ENCODE data around the gene PPP5C. TPM values are rescaled to one million over a fixed set of nuclear protein-coding genes. Genes with fewer than 3 reads are reported as not detected.

PPP5C gene
- total RNA-seq, 1 experiment from 2014 or later = 124 TPM

- CTCF ChIA-PET = no interaction called here
- BruUV-seq (replicated peaks) = no TSS peak
- TF ChIP-seq, protein P1, sequence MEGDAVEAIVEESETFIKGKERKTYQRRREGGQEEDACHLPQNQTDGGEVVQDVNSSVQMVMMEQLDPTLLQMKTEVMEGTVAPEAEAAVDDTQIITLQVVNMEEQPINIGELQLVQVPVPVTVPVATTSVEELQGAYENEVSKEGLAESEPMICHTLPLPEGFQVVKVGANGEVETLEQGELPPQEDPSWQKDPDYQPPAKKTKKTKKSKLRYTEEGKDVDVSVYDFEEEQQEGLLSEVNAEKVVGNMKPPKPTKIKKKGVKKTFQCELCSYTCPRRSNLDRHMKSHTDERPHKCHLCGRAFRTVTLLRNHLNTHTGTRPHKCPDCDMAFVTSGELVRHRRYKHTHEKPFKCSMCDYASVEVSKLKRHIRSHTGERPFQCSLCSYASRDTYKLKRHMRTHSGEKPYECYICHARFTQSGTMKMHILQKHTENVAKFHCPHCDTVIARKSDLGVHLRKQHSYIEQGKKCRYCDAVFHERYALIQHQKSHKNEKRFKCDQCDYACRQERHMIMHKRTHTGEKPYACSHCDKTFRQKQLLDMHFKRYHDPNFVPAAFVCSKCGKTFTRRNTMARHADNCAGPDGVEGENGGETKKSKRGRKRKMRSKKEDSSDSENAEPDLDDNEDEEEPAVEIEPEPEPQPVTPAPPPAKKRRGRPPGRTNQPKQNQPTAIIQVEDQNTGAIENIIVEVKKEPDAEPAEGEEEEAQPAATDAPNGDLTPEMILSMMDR (IDR thresholded peaks at IDR 0.05; ENCODE audit: unreplicated experiment) = no peak
- H3K27me3 Mint-ChIP-seq (ENCODE audit: unreplicated experiment) = no peaks in the 10 kb centered on the region
- DNase-seq = no peak
- H3K4me1 Mint-ChIP-seq (ENCODE audit: low read depth, unreplicated experiment) = peaks cover 55% of the 10 kb centered on the region
- peaks cover 16% of the 10 kb centered on the region for H3K36me3 Mint-ChIP-seq (ENCODE audit: insufficient read depth, unreplicated experiment)
- no peaks in the 10 kb centered on the region for H3K9me3 Mint-ChIP-seq (ENCODE audit: low read depth, unreplicated experiment)
- no peak overlapping the region for H3K4me3 Mint-ChIP-seq (ENCODE audit: low read depth, unreplicated experiment)
- H3K27ac Mint-ChIP-seq (ENCODE audit: unreplicated experiment) = no peak overlapping the region
- intact Hi-C loops (cut with micrococcal nuclease; ENCODE audit: unreplicated experiment) = no loop called here
Measured at GRCh38 chr19:46366620-46367292, 19.9 kb downstream of the PPP5C start.

DNA sequence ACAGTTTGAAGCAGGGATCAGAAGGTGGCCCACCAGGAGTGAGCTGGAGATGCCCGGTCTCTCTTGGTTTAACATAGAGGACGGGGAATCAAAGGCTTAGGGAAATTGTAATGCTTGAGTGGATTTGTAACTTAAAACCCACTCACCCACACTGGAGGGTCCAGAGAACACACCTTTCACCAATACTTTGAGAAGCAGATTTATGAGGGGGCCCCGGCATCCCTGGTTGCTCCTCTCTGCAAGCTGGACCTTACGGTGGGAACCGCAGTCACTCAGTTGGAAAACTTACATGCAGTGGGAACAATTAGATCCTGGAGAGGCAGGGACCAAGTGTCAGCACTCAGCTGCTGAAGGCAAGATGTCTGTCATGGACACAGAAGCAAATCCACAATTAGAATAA is 20.5 kb downstream of the PPP5C start:
- CTCF ChIA-PET = no interaction called here
- no peaks in the 10 kb centered on the region for H3K27me3 Mint-ChIP-seq (ENCODE audit: unreplicated experiment)
- H3K4me3 Mint-ChIP-seq (ENCODE audit: low read depth, unreplicated experiment) = no peak overlapping the region
- TF ChIP-seq, protein P1 (IDR thresholded peaks at IDR 0.05; ENCODE audit: unreplicated experiment) = no peak
- intact Hi-C loops (cut with micrococcal nuclease; ENCODE audit: unreplicated experiment) = no loop called here
- H3K27ac Mint-ChIP-seq (ENCODE audit: unreplicated experiment) = no peak overlapping the region
- H3K4me1 Mint-ChIP-seq (ENCODE audit: low read depth, unreplicated experiment) = peaks cover 62% of the 10 kb centered on the region
- H3K36me3 Mint-ChIP-seq (ENCODE audit: insufficient read depth, unreplicated experiment) = peaks cover 18% of the 10 kb centered on the region
- DNase-seq = no peak
- no TSS peak for BruUV-seq (replicated peaks)
- no peaks in the 10 kb centered on the region for H3K9me3 Mint-ChIP-seq (ENCODE audit: low read depth, unreplicated experiment)

DNA sequence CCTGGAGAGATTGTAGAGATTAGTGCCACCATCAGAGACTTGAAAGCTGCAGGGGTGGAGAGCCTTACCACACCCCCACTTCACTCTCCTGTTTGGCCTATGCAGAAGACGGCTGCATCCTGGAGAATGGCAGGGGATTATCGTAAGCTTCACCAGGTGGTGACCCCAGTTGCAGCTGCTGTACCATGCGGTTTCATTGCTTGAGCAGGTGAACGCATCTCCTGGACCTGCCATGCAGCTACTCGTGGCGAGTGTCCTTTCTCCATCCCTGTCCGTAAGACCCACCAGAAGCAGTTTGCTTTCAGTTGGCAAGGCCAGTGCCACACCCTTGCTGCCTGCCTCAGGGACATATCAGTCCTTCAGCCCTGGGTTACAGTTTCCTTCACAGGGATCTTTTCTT is 21.2 kb downstream of the PPP5C start:
- Mint-ChIP-seq H3K27me3 (ENCODE audit: unreplicated experiment) (no peaks in the 10 kb centered on the region), H3K36me3 (ENCODE audit: insufficient read depth, unreplicated experiment) (peaks cover 18% of the 10 kb centered on the region), H3K4me1 (ENCODE audit: low read depth, unreplicated experiment) (peaks cover 62% of the 10 kb centered on the region), H3K27ac (ENCODE audit: unreplicated experiment) (no peak overlapping the region), H3K9me3 (ENCODE audit: low read depth, unreplicated experiment) (no peaks in the 10 kb centered on the region), H3K4me3 (ENCODE audit: low read depth, unreplicated experiment) (no peak overlapping the region)
- TF ChIP-seq, protein P1 (IDR thresholded peaks at IDR 0.05; ENCODE audit: unreplicated experiment) = no peak
- BruUV-seq (replicated peaks) = no TSS peak
- DNase-seq = no peak
- intact Hi-C loops (cut with micrococcal nuclease; ENCODE audit: unreplicated experiment) = no loop called here
- CTCF ChIA-PET = no interaction called here

DNA sequence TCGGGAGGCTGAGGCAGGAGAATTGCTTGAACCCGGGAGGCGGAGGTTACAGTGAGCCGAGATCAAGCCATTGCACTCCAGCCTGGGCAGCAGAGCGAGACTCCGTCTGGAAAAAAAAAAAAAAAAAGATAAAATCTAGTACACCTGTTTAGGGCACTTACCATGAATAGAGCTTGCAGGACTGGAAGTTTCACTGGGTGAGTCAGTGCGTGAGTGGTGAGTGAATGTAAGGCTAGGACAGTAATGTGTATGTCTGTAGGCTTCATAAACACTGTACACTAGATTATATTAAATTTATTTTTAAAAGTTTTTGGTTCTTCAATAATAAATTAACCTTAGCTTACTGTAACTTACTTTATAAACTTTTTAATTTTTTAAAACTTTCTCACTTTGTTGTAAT is 22.9 kb downstream of the PPP5C start:
- Mint-ChIP-seq H3K36me3 (ENCODE audit: insufficient read depth, unreplicated experiment) (peaks cover 28% of the 10 kb centered on the region), H3K9me3 (ENCODE audit: low read depth, unreplicated experiment) (no peaks in the 10 kb centered on the region), H3K27me3 (ENCODE audit: unreplicated experiment) (no peaks in the 10 kb centered on the region), H3K4me3 (ENCODE audit: low read depth, unreplicated experiment) (no peak overlapping the region), H3K27ac (ENCODE audit: unreplicated experiment) (no peak overlapping the region), H3K4me1 (ENCODE audit: low read depth, unreplicated experiment) (peaks cover 65% of the 10 kb centered on the region)
- DNase-seq = peak; percentile 57
- TF ChIP-seq, protein P1 (IDR thresholded peaks at IDR 0.05; ENCODE audit: unreplicated experiment) = no peak
- no TSS peak for BruUV-seq (replicated peaks)
- CTCF ChIA-PET = interaction anchor here (0.6 to 1.5 kb wide), 8 partner anchors 11 to 485 kb away, joined by 3 to 5 read pairs (median 3); no protein-coding TSS in a partner anchor
- intact Hi-C loops (cut with micrococcal nuclease; ENCODE audit: unreplicated experiment) = no loop called here

Data from Calu3 (cell line).